ENCODE data around the gene SDHAF2. TPM values are rescaled to one million over a fixed set of nuclear protein-coding genes. Genes with fewer than 3 reads are reported as not detected.

SDHAF2 gene
- total and polyA plus RNA-seq, 2 of the 4 experiments (the other 2 are of a cell fraction) = 50.4 to 91.1 TPM

DNA sequence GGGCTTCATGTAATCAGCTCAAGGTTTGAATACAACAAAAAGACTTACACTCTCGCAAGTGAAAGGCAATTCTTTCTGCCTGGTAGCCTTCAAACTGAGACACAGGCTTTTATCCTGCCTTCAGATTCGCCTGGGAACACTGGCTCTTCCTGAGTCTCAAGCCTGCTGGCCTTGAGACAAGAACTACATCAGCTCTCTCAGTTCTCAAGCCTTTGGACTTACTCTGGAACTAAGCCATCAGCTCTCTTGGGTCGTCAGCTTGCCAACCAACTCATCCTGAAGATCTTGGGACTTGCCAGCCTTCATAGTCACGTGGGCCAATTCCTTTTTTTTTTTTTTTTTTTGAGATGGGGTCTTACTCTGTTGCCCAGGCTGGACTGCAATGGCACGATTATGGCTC, 42.9 kb downstream of the SDHAF2 start:
- Histone ChIP-seq H4K8ac (ENCODE audit: low read depth in 2 of 2, low read length in 2 of 2) (no peak overlapping the region), H3K79me1 (ENCODE audit: low read depth in 1 of 2, low read length in 2 of 2) (no peaks in the 10 kb centered on the region), H3K14ac (replicated peaks; ENCODE audit: low read depth, low read length) (no peak overlapping the region), H3K9me3 (ENCODE audit: control insufficient read depth, insufficient read depth, low read length) (peaks cover 2% of the 10 kb centered on the region; the same call in 1 of the 2 replicates), H2BK5ac (ENCODE audit: low read depth, low read length, poor library complexity, severe bottlenecking) (no peak overlapping the region), H3K23ac (ENCODE audit: low read depth, low read length) (no peak overlapping the region), H2AK9ac (replicated peaks; ENCODE audit: low read depth, low read length, poor library complexity) (no peak overlapping the region), H2BK15ac (ENCODE audit: low read depth, low read length) (no peak overlapping the region), H3K9ac (ENCODE audit: low read depth, low read length) (no peak overlapping the region), H3K36me3 (ENCODE audit: control insufficient read depth, insufficient read depth, low read length) (peaks cover 14% of the 10 kb centered on the region), H3K4me3 (ENCODE audit: insufficient read depth, low read depth, low read length) (no peak overlapping the region), H3K4ac (ENCODE audit: low read depth, low read length) (no peak overlapping the region), H3K4me2 (ENCODE audit: low read depth, low read length) (no peak overlapping the region), H3K4me1 (ENCODE audit: control insufficient read depth, insufficient read depth, low read length) (no peaks in the 10 kb centered on the region), H2AK5ac (ENCODE audit: low read depth, low read length) (no peak overlapping the region), H4K20me1 (ENCODE audit: insufficient read depth, low read length) (no peaks in the 10 kb centered on the region; the same call in 1 of the 2 replicates), H4K91ac (ENCODE audit: insufficient read depth, low read depth, low read length) (no peak overlapping the region), H4K5ac (ENCODE audit: low read depth, low read length) (no peak overlapping the region), H3K56ac (ENCODE audit: extremely low read depth, insufficient read depth, low read length) (no peak overlapping the region), H3K27ac (ENCODE audit: insufficient read depth, low read length) (no peak overlapping the region), H2BK20ac (ENCODE audit: low read depth, low read length) (no peak overlapping the region), H2AFZ (replicated peaks; ENCODE audit: low read length, poor library complexity) (no peak overlapping the region), H3K9me1 (ENCODE audit: insufficient read depth, low read length) (0 out of 2 replicates have a peak, but pooled peaks cover 6% of the 10 kb centered on the region), H2BK120ac (ENCODE audit: low read depth, low read length) (no peak overlapping the region), H3K18ac (ENCODE audit: low read depth, low read length) (no peak overlapping the region), H3K27me3 (ENCODE audit: control insufficient read depth, insufficient read depth, low read length) (no peaks in the 10 kb centered on the region)
- in situ Hi-C loops (cut with MboI; ENCODE audit: low sequenced_read_pairs) = no loop called here
- peak; percentile 26 for DNase-seq
- dilution Hi-C loops (cut with HindIII; ENCODE audit: low sequenced_read_pairs, unreplicated experiment) = no loop called here
- CTCF ChIA-PET = interaction anchor here (0.6 to 1.8 kb wide), 2 partner anchors 15 to 166 kb away, joined by 3 to 5 read pairs; no protein-coding TSS in a partner anchor
- TF ChIP-seq, protein P1, sequence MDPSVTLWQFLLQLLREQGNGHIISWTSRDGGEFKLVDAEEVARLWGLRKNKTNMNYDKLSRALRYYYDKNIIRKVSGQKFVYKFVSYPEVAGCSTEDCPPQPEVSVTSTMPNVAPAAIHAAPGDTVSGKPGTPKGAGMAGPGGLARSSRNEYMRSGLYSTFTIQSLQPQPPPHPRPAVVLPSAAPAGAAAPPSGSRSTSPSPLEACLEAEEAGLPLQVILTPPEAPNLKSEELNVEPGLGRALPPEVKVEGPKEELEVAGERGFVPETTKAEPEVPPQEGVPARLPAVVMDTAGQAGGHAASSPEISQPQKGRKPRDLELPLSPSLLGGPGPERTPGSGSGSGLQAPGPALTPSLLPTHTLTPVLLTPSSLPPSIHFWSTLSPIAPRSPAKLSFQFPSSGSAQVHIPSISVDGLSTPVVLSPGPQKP (IDR thresholded peaks at IDR 0.05; ENCODE audit: borderline replicate concordance, low read depth, low read length) = no peak
- intact Hi-C loops (cut with micrococcal nuclease) = no loop called here
- WGBS, 2 experiments (ENCODE audit: extremely low coverage in 2 of 2, insufficient read length in 1 of 2) = 100% methylated on average over 2 of the region's 5 CpGs; no CpG with 5 or more reads in 1 of the 2 experiments
- ATAC-seq (ENCODE audit: low read depth) = no peak
- POLR2A ChIA-PET (ENCODE audit: unreplicated experiment) = interaction anchor here (0.6 kb wide), 1 partner anchor 231 kb away, joined by 5 read pairs; no protein-coding TSS in a partner anchor
- no TSS peak for BruUV-seq (replicated peaks)
